ENCODE measurements around the gene VPS39.

Gene VPS39

GRCh38 chr15:42157981-42158765 lies 49.9 kb downstream of the VPS39 start:
- DNase-seq, result no peak

GRCh38 chr15:42157381-42157780 lies 50.7 kb downstream of the VPS39 start:
- no peak for DNase-seq

- DNase-seq, result no peak
Observed at GRCh38 chr15:42156243-42156922, 51.7 kb downstream of the VPS39 start, which contains the start of gene PLA2G4F. Gene PLA2G4F, minus strand, starts transcription at chr15:42156636. Its CDS starts 87 bp downstream, at chr15:42156549.

DNA sequence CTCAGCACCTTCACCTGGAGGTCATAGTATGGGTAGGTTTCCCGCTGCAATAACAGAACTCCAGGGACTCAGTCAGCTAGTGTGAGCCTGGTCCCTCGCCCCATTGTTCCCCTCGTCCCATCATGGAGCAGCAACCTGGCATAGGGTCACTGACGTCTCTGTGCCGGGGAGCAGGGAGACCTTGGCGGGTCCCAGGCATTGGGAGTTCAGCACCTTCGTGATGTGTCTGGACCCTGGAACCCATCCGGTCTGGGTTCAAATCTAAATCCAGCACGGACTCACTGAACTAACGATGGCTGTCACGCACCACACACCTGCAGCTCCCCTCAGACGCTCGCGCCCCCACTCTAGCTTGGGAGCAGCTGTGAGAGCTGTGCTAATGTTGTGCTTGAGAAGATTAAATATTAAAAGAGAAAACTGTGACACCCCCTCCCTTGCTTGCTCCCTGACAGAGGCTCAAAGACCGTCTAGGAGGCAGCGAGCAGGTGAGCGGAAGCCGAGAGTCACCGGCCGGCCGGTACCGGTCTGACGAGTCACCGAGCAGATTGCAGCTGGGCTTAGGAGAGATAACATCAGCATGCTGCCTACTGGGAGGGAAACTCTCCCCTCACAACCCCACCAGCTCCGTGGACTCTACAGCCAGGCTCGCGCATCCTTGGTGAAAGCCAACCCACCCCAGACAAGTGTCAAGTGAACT lies 52.4 kb downstream of the VPS39 start:
- no peak for DNase-seq

DNA sequence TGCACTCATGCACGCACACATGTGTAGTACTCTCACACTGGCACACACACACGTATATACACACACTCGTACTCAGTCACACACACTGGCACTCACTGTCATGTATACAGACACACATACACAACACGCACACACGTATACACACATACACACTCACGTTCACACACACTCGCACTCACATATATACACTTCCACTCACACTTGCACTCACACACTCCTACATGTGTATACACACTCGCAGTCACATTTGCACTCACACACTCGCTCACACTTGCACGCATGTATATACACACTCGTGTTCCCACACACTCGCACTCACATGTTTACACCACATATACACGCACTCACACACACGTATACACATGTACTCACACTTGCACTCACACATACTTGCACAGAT lies 53.1 kb downstream of the VPS39 start:
- DNase-seq, result no peak

DNA sequence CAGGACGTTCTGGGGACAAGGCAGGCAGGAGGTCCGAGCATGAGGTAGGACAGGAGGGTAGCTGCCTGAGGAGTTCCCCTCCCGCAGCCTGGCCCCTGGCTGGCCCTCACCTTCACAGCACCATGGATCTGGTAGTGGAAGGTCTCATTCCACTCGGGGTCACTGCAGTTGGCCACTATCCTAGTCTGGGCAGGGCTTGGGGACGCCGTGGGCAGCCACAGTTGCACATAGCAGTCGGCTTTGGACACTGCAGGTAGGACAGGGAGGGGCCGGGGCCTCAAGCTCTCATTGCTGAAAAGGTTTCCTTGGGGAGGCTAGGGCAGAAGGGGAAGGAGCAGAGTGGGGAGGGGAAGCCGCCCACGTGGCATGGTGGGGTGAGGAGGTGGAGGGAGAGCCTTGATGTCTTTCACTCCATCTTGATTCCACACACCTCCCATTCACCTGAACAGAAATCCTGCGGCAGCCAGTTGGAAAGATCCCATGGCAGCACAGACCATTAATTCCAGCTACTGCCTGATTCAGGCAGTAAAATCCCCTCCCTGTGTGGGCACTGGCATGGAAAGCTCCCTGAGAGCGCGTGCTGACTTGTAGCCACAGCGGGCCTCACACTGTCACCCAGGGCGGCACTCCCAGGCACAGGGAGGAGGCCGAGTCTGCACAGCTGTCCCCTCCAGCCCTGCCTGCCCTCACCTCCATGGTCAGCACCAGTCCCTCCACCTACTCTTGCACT lies 53.7 kb downstream of the VPS39 start:
- no peak for DNase-seq

DNA sequence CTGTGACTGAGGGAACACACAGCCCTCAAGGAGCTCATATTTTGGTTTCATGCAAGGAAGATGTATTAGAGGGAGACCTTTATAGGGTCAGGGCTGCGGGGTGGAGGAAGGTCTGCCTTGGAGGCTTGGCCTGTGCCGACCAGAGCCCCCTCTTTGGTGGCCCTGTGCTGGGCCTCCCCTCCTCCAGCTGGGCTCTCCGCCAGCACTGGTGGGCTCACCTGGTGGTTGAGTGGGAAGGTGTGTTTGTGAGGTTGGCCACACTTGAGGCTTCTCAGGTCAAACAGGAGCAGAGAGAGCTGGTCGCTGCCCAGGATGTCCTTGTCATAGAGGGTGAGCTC lies 54.3 kb downstream of the VPS39 start:
- no peak for DNase-seq

DNA sequence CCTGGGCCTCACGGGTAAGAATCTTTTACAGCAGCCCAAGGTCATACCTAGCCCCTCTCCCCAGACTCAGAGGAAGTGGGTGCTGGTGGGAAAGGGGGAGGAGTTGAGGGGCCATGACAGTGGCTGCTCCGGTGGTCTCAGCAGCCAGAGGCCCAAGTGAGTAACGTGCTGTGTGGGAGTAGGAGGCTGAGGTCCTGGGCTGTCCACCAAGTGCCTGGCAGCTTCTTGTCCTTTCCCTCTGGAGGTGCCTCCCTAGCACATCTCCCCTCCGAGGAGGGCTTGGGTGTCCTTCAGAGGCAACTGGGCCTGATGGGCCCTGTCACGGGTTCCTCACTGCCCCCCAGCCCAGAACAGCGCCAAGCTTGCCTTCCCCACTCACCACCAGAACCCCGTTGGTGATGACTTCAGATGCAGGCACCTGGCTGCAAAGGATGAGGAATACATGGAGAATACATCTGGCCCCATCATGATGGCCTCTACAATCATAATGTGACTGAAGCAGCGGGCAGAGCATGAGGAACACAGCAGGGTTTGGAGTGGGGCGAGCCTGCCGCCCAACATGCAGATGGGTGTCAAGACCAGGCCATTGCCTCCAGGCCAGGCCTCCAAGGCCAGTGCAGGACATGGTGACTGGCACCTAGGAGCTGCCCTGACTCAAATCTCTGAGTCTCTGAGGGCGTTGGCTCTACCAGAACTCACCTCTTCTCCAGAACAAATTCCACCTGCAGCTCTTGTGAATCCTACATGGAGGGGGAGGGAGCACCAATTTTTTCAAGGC lies 55.0 kb downstream of the VPS39 start:
- DNase-seq, result no peak

GRCh38 chr15:42152196-42152920 lies 55.7 kb downstream of the VPS39 start:
- no peak for DNase-seq

GRCh38 chr15:42151736-42152135 lies 56.4 kb downstream of the VPS39 start:
- no peak for DNase-seq

GRCh38 chr15:42151141-42151561 lies 57.0 kb downstream of the VPS39 start:
- no peak for DNase-seq

DNA sequence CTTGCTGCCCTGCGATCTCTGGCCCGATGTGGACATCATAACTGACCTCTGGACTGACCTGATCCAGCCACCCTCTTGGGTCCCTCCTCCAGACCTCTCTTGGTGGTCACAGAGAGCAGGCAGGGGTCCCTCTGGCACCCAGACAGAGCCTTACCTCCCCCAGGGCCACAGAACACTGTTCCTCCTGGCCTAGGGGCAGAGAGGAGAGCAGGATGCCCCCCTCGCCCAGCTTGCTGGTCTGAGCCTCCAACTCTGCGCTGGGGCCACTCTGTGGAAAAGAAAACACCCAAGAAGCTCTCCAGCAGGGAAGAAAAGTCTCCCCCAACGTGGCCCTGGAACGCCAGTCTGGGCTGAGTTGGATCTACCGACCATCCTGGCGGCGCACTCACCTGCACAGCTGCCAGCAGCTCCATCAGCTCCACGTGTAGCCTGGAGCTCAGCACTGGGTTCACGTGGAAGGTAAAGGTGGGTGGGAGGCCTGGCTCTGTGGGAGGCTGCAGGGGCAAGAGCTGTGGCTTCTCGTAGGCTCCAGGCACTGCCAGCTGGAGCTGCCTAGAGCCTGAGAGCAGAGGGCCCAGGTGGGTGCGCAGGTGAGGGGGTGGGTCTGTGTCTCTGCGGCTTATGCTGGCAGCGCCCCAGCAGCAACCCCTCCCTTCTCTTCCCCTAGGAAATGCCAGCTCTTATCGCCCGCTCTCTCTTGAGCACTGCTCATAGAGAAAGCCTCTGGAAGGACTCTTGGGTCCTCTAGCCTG lies 57.7 kb downstream of the VPS39 start:
- no peak for DNase-seq

GRCh38 chr15:42149493-42150218 lies 58.4 kb downstream of the VPS39 start:
- DNase-seq, result no peak

GRCh38 chr15:42148808-42149492 lies 59.2 kb downstream of the VPS39 start:
- DNase-seq, result no peak

GRCh38 chr15:42147431-42147735 lies 60.7 kb downstream of the VPS39 start:
- no peak for DNase-seq

- no peak for DNase-seq
Observed at GRCh38 chr15:42146551-42147430, 61.3 kb downstream of the VPS39 start.

- no peak for DNase-seq
Observed at GRCh38 chr15:42145546-42146455, 62.3 kb downstream of the VPS39 start.
